ENCODE measurements around the gene SP3.

SP3 gene

GRCh38 chr2:173997753-173998152 lies 32.6 kb upstream of the SP3 start:
- TF ChIP-seq CTCF (IDR thresholded peaks at IDR 0.05; ENCODE audit: low read depth, low read length, missing control alignments): no peak
- in situ Hi-C loops (cut with HindIII; ENCODE audit: low sequenced_read_pairs): no loop called here
- DNase-seq (ENCODE audit: low read depth): no peak
- H3K4me3 ChIP-seq (ENCODE audit: low read depth, low read length): no peak overlapping the region

GRCh38 chr2:173997269-173997668 lies 32.1 kb upstream of the SP3 start:
- in situ Hi-C loops (cut with HindIII; ENCODE audit: low sequenced_read_pairs): no loop called here
- H3K4me3 ChIP-seq (ENCODE audit: low read depth, low read length): no peak overlapping the region
- no peak for DNase-seq (ENCODE audit: low read depth)
- TF ChIP-seq CTCF (IDR thresholded peaks at IDR 0.05; ENCODE audit: low read depth, low read length, missing control alignments): no peak

- in situ Hi-C loops (cut with HindIII; ENCODE audit: low sequenced_read_pairs): no loop called here
- no peak overlapping the region for H3K4me3 ChIP-seq (ENCODE audit: low read depth, low read length)
- DNase-seq (ENCODE audit: low read depth): no peak
- TF ChIP-seq CTCF (IDR thresholded peaks at IDR 0.05; ENCODE audit: low read depth, low read length, missing control alignments): no peak
These were observed 31.6 kb upstream of the SP3 start for GRCh38 chr2:173996766-173997165.

GRCh38 chr2:173993459-173993858 lies 28.3 kb upstream of the SP3 start:
- TF ChIP-seq CTCF (IDR thresholded peaks at IDR 0.05; ENCODE audit: low read depth, low read length, missing control alignments): no peak
- in situ Hi-C loops (cut with HindIII; ENCODE audit: low sequenced_read_pairs): no loop called here
- no peak overlapping the region for H3K4me3 ChIP-seq (ENCODE audit: low read depth, low read length)

GRCh38 chr2:173991856-173992588 lies 26.8 kb upstream of the SP3 start:
- DNase-seq (ENCODE audit: low read depth): no peak
- H3K4me3 ChIP-seq (ENCODE audit: low read depth, low read length): no peak overlapping the region
- TF ChIP-seq CTCF (IDR thresholded peaks at IDR 0.05; ENCODE audit: low read depth, low read length, missing control alignments): no peak
- in situ Hi-C loops (cut with HindIII; ENCODE audit: low sequenced_read_pairs): no loop called here

More at GRCh38 chr2:173993459-173993858, 28.3 kb upstream of the SP3 start:
- no peak for DNase-seq (ENCODE audit: low read depth)

- no peak overlapping the region for H3K4me3 ChIP-seq (ENCODE audit: low read depth, low read length)
- no peak for TF ChIP-seq CTCF (IDR thresholded peaks at IDR 0.05; ENCODE audit: low read depth, low read length, missing control alignments)
- in situ Hi-C loops (cut with HindIII; ENCODE audit: low sequenced_read_pairs): no loop called here
- peak; percentile 39 for DNase-seq (ENCODE audit: low read depth)
These were observed 26.0 kb upstream of the SP3 start for GRCh38 chr2:173990970-173991819.
